SJCRH30 (cell line): Measurements from ENCODE around the gene VPS37B. TPM values are rescaled to one million over a fixed set of nuclear protein-coding genes. Genes with fewer than 3 reads are reported as not detected.

Experiments
- DNase-seq, 2 experiments: peaks; one replicate each; pipeline ENCODE4 v3.0.0-alpha.2; 2015 to 2020
- H3K27ac ChIP-seq: fragments of 250-450 bp; sonication (Bioruptor Pico); 2 replicates; pipeline ENCODE4 v1.5.1; 2020; ENCODE audit warnings: mild to moderate bottlenecking, moderate library complexity
- H3K27me3 ChIP-seq: fragments of 250-450 bp; sonication (Bioruptor Pico); 2 replicates; pipeline ENCODE4 v1.5.1; 2020; ENCODE audit warnings: mild to moderate bottlenecking, moderate library complexity
- H3K36me3 ChIP-seq: fragments of 250-450 bp; sonication (Bioruptor Pico); 2 replicates; pipeline ENCODE4 v1.5.1; 2020; ENCODE audit warnings: mild to moderate bottlenecking, moderate library complexity
- H3K4me1 ChIP-seq: fragments of 250-450 bp; sonication (Bioruptor Pico); 2 replicates; pipeline ENCODE4 v1.5.1; 2020; ENCODE audit warnings: mild to moderate bottlenecking, moderate library complexity
- H3K4me3 ChIP-seq: fragments of 250-450 bp; sonication (Bioruptor Pico); 2 replicates; pipeline ENCODE4 v1.5.1; 2020; ENCODE audit warnings: mild to moderate bottlenecking, moderate library complexity
- H3K9me3 ChIP-seq: fragments of 250-450 bp; sonication (Bioruptor Pico); replicated peaks from 2 replicates; pipeline ENCODE4 v1.5.1; 2020; ENCODE audit warnings: mild to moderate bottlenecking, moderate library complexity
- total RNA-seq: library from RNA; depleted of rRNA; stranded (reverse); fragments of >200 nt; shearing (Covaris generic); gene quantifications from 2 replicates; pipeline ENCODE4 v1.2.3, GENCODE V29; 2014

VPS37B gene
- total RNA-seq, 1 experiment from 2014 or later, result 33.2 TPM

DNA sequence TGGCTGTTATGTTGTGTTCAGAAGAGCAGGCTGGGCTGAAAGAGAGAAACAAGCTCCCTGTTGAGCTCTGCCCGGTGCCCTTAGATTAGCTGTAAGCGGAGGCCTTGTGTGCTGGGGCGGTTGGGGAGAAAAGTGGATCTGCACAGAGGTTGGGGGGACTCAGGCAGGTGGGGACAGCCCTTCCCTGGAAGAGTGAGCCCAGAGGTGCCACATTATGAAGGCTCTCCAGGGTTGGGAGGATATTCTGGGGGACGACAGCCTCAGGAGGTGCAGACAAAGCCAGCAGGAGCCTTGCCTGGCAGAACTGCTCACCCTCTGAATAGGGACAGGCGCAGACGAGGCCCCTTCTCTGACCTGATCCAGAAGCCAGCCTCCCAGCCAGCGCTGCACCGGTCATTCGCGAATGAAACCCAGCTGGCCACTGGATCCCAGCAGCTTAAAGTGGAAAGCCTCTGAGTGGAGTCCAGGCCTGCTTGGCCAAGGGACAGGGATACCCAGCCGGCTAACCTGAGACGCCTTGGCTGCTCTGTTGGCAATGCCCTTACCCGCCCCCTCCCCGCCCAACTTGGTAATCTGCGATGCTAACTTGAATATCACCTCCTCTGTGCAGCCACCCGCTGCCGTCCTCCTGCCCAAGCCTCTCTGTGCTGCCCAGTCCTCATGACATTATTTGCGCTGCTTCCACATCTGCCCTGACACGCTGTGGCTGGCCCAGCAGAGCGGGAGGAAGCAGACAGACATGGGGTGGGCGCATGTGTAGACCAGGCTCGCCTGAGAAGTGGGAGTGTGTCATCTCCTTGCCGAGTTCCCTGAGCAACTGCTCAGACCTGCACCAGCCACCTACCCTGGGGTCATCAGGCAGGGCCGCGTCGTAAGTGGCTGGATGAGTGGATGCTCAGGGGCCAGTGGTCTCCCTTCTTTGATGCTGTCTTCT lies 55.1 kb downstream of the VPS37B start:
- DNase-seq, result no peak
- no peaks in the 10 kb centered on the region for H3K9me3 ChIP-seq
- peak overlapping the region; percentile 57 for H3K27ac ChIP-seq
- H3K4me1 ChIP-seq, result peaks cover 15% of the 10 kb centered on the region
- no peaks in the 10 kb centered on the region for H3K36me3 ChIP-seq
- H3K4me3 ChIP-seq, result no peak overlapping the region
- no peaks in the 10 kb centered on the region for H3K27me3 ChIP-seq

DNA sequence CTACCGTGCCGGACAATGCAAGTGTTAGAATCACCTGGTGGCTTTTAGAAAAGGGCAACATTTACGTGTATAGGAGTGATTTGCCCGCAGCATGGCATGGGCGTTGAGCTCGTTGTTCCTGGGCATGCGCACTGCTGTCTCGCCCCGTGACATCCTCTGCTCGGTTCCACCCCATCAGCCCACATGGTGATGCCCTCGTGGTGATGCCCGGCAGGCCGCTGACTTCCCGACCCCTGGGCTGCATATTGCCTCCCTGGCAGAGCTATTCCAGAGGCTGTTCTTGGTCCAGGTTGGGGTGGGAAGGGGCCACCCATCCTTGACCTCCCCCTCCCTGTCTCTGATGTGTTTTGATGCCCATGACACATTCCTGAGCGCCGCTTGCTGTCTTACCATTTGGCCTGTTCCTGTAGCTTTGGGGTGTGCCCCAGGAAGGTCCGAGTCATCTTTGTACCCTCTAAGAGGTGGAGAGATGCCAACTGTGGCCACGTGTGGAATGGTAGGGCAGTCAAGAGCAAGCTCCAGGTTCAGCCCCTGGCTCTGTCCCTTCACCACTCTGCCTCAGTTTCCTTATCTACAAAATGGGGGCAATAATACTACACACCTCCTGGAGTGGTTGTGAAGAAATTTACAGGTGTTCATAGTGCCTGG lies 55.9 kb downstream of the VPS37B start:
- no peaks in the 10 kb centered on the region for H3K9me3 ChIP-seq
- DNase-seq, result no peak
- no peaks in the 10 kb centered on the region for H3K36me3 ChIP-seq
- peaks cover 15% of the 10 kb centered on the region for H3K4me1 ChIP-seq
- no peaks in the 10 kb centered on the region for H3K27me3 ChIP-seq
- H3K4me3 ChIP-seq, result no peak overlapping the region
- H3K27ac ChIP-seq, result no peak overlapping the region

DNA sequence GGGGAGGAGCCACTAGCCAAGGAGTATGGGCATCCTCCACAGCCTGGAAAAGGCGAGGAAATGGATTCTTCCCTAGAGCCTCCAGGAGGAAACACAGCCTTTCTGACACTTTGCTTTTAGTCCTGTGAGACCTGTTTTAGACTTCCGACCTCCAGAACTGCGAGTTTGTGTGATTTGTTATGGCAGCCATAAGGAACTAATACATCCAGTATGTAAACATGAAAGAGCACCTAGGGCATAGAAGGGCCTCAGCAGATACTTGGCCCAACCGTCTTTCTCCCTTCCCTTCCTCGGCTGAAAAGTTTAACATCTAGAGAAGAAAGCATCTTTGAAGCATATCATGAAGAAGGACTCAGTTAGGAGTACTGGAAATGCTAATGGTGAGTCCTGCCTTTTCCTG lies 57.1 kb downstream of the VPS37B start:
- no peak for DNase-seq
- Histone ChIP-seq H3K27me3 (no peaks in the 10 kb centered on the region), H3K4me3 (no peak overlapping the region), H3K9me3 (no peaks in the 10 kb centered on the region), H3K27ac (no peak overlapping the region), H3K4me1 (peaks cover 15% of the 10 kb centered on the region), H3K36me3 (no peaks in the 10 kb centered on the region)

DNA sequence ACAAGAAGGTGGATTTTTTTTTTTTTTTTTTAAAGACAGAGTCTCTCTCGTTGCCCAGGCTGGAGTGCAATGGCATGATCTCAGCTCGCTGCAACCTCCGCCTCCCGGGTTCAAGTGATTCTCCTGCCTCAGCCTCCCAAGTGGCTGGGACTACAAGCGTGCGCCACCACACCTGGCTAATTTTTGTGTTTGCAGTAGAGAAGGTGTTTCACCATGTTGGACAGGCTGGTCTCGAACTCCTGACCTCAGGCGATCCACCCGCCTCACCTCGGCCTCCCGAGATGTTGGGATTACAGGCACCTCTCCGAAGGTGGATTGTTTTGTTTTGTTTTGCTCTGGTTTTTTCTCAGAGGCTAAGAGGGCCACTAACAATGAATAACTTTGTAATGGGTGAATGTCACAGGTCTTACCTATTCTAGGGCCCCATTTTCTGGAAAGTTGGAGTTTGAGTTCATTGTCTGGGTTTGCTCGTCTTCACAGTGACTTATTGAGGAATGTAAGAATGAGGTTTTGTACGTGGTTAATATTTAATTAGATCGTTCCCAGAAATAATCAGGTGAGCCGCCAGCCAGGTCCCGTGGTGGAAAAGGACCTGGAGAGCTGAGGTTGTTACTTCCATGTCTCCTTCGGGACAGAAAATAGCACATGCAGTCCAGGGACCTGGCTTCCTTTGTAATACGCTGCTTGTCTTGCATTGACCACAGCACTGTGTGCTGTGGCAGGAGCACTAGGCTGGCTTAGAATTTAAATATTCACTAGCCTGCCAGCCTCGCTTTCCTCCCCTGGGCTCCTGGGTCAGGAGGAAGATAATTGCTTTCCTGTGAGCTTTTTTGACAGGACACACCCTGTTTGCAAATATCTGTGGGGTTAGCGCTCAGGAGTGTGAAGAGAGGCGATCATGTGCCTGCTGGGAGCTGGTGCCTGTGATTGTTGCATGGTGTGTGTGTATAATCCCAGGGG lies 58.3 kb downstream of the VPS37B start:
- no peak for DNase-seq
- no peaks in the 10 kb centered on the region for H3K27me3 ChIP-seq

DNA sequence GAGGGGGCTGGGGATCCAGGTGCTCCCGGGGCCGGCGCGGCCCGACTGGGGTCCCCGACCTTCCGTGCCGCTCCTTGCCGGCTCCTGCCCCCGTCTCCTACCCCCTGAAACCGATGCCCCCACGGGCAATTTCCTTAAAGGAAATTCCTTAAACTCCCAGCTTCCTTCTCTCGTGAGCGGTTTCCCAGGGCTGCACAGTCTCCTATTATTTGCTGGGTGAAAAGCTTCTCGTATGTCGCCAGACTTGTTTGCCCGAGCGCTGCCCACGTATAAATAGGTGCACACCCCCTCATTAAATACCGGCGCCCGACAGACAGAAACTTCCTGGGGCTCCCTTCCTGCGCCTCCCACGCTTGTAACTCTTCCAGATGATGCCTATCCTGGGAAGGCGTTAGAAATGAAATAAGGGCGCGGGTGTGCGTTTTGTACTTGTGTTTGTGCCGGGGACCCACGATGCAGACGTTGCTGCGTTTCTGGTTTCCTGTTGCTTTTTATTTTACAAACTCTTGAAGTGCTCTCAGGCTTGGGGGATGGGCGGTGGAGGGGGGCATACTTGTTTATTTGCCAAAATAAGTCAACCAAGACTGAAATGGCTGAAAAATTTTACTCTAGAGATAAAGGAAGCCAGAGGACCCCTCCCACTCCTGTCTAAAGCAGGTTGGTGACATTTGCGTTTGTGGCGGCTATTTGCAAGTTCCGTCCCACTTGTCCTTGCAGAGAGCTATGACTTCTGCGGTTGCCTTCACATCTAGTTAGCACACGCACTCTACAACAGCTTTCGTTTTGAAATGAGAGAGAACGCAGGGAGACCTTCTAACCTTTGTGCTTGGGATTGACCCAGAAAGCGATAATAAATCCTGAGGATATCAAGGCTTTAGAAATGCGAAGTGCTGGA lies 59.6 kb downstream of the VPS37B start:
- Histone ChIP-seq H3K27me3 (no peaks in the 10 kb centered on the region), H3K36me3 (no peaks in the 10 kb centered on the region), H3K4me1 (peaks cover 3% of the 10 kb centered on the region), H3K27ac (no peak overlapping the region), H3K9me3 (no peaks in the 10 kb centered on the region), H3K4me3 (peak overlapping the region; percentile 58)
- DNase-seq, result peak in 1 of 2 experiments; percentile 24

More for the DNA sequence above, 58.3 kb downstream of the VPS37B start:
- no peaks in the 10 kb centered on the region for H3K36me3 ChIP-seq
- peaks cover 15% of the 10 kb centered on the region for H3K4me1 ChIP-seq
- no peak overlapping the region for H3K27ac ChIP-seq
- H3K4me3 ChIP-seq, result no peak overlapping the region
- H3K9me3 ChIP-seq, result no peaks in the 10 kb centered on the region

DNA sequence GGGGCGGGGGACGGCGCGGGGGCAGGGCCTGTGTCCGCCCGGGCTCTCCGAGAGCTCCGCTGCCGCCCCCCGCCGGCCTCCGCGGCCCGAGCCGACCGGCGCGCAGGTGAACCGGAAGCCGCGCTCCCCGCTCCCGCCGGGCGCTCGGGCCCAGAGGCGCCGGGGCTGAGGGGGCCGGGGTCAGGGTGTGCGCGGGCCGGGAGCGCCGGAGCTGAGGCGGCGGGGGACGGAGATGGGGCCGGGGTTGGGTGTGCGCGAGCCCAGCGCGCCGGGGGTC lies 60.2 kb downstream of the VPS37B start:
- Histone ChIP-seq H3K4me3 (peak overlapping the region; percentile 58), H3K9me3 (no peaks in the 10 kb centered on the region), H3K4me1 (no peaks in the 10 kb centered on the region), H3K27me3 (no peaks in the 10 kb centered on the region), H3K27ac (no peak overlapping the region), H3K36me3 (no peaks in the 10 kb centered on the region)
- no peak for DNase-seq

DNA sequence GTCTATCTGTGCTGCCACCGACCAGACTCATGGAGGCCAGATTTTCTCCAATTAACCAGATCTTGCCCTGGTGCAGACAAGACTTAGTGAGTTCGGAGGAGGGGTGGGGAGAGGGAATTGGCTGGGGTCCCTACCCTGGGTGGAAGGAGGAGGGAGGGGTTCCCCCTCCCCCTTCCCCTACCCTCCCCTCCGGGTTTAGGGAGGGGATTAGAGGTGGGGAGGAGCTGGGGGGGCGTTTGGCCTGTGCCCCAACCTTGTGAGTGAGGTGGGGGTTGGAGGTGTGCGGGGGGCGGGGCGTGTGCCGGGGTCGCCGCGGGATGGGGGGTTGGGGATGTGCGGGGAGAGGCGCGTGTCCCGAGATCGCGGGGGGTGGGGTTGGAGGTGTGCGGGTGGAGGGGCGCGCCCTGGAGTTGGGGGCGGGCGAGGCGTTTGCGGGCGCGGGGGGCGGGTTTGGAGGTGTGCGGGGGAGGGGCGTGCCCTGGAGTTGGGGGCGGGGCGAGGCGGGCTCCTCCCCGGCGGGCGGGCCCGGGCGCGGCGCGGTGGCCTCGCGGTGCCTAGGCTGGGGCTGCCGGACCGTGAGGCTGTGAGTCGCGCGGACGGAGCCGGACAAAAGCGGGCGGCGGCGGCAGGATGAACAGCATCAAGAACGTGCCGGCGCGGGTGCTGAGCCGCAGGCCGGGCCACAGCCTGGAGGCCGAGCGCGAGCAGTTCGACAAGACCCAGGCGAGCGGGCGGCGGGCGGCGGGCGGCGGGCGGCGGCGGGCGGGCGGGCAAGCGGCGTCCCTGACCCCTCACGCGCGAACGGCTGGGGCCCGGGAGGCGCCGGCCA lies 60.8 kb downstream of the VPS37B start, which contains the start of gene HIP1R:
TSS of gene HIP1R (plus strand) at position 537 of the 829 bp plus-strand sequence. CDS start at position 631, 94 bp downstream.
- peak in 1 of 2 experiments; percentile 41 for DNase-seq

DNA sequence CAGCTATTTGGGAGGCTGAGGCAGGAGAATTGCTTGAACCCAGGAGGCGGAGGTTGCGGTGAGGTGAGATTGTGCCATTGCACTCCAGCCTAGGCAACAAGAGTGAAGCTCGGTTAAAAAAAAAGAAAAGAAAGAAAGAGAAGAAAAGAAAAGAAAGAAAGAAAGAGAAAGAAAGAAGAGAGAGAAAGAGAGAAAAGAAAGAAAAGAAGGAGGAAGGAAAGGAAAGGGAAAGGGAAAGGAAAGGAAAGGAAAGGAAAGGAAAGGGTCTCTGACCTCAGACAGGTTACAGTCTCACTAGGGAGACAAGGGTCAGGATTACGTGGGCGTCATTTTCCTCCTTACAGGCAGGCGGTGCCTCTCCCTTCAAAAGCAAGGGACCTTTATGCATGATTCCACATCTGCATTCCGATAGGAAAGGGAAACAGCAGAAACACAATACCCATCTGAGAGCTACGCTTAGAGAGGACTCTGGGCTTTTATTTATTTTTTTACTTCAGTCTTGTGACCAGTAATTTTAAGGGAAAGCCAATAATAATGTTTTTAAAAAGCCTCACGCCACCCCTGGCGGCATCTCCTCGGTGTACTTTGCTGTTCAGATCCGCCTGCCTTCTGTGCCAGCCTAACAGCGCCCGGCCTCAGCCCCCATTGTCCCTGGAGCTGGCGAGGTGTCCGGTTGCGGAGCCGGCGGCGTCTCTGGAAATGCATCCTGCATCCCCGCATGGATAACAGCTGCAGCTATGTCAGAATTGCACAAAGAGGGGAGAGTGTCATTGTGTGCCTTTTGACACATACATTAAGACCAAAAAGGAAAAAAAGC lies 61.6 kb downstream of the VPS37B start:
- Histone ChIP-seq H3K4me1 (no peaks in the 10 kb centered on the region), H3K27ac (peak overlapping the region; percentile 47)
- peak; percentile 82 to 86 for DNase-seq

More for the DNA sequence above, 60.8 kb downstream of the VPS37B start, which contains the start of gene HIP1R:
- Histone ChIP-seq H3K27me3 (no peaks in the 10 kb centered on the region), H3K4me1 (no peaks in the 10 kb centered on the region), H3K27ac (peak within 1 kb of the TSS; percentile 47), H3K9me3 (no peaks in the 10 kb centered on the region), H3K36me3 (no peaks in the 10 kb centered on the region), H3K4me3 (peak within 1 kb of the TSS; percentile 58)

DNA sequence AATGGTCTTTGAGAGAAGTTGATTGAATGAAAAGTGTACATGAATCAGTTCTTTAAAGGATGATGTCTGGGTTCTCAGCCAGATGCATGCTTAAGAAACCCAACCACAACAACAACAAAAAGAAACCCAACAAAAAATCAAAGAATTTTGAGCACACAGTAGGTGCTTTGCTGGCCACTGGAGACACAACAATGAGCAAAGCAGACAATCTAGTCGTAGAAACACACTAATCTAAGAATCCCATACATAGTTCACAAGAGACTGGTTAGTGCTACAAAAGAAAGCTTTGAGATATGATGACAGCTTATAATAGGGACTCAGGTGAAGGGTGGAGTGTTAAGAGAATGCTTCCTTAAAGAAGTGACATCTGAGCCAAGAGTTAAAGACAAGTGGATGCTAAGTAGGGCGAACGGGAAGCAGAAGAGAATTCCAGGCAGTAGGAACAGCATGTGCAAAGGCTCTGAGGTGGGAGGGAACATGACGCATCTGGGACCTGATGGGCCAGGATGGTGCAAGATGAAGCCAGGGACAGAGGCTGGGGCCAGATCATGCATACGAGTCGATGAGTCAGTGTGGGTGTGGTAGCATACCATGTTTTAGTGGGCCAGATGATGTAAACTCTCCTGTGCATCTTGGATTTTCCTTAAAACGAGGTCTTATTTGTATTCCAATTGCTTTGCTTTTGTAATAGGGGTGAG lies 65.3 kb downstream of the VPS37B start:
- Histone ChIP-seq H3K27me3 (no peaks in the 10 kb centered on the region), H3K9me3 (no peaks in the 10 kb centered on the region), H3K4me3 (no peak overlapping the region), H3K4me1 (0 out of 2 replicates have a peak, but pooled peaks cover 2% of the 10 kb centered on the region), H3K36me3 (no peaks in the 10 kb centered on the region), H3K27ac (no peak overlapping the region)
- DNase-seq, result no peak

More for the DNA sequence above, 61.6 kb downstream of the VPS37B start:
- no peaks in the 10 kb centered on the region for H3K27me3 ChIP-seq
- H3K36me3 ChIP-seq, result no peaks in the 10 kb centered on the region
- peak overlapping the region; percentile 54 for H3K4me3 ChIP-seq
- no peaks in the 10 kb centered on the region for H3K9me3 ChIP-seq

DNA sequence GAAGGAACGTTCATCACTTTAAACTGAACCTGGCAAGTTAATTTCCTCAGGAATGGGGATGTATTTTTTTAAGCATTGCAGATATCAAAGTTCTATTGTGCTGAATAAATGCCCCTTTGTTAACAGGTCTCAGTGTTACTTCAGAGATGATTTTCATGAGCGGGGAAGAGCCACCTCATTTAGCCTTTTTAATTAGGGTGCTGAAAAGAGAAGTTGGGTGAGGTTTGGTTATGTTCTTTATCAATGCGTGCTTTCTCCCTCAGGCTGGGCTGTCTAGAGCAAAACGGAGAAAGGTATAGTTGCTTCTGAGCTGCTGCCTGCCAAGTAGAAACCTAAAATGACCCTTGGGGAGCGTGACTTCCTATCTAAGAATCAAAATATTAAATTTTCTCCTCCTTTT lies 68.7 kb downstream of the VPS37B start:
- no peaks in the 10 kb centered on the region for H3K9me3 ChIP-seq
- no peaks in the 10 kb centered on the region for H3K27me3 ChIP-seq
- no peak overlapping the region for H3K4me3 ChIP-seq
- 0 out of 2 replicates have a peak, but pooled peaks cover 2% of the 10 kb centered on the region for H3K4me1 ChIP-seq
- no peak overlapping the region for H3K27ac ChIP-seq
- no peak for DNase-seq
- H3K36me3 ChIP-seq, result no peaks in the 10 kb centered on the region

DNA sequence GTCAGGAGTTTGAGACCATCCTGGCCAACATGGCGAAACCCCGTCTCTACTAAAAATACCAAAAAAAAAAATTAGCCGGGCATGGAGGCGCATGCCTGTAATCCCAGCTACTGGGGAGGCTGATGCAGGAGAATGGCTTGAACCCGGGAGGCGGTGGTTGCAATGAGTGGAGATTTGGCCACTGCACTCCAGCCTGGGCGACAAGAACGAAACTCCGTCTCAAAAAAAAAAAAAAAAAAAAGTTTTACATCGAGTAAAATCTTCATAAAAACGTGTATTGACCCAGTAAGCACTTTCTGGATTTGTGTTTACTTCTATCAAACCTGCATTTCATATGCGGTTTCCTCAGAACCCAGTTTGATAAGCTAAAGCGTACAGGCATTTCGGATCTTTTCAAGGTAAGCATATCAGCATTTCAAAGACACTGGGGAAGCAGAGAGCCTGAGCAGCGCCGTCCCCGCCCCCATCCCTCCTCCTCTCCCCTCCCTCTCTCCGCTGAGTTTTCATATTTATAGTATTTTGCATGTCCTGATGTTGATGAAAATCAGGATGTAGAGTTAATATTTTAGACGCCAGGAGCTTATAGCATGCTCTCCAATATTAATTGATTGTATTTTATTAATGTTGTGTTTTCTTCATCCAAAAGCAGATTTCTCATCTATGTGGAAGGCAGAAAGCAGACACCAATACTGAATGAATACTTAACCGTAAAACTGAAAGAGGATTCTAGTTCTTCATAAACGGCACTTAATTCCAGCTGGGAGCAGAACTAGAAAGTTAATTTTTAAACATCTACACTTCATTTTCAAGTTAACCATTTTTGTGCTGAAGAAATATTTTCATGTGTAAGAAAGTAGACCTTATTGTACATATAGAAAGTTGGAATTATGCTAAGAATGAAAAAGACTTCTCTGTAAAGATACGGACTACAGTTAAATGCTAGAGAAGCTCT lies 69.9 kb downstream of the VPS37B start:
- no peaks in the 10 kb centered on the region for H3K36me3 ChIP-seq
- H3K9me3 ChIP-seq, result no peaks in the 10 kb centered on the region
- H3K27ac ChIP-seq, result no peak overlapping the region
- H3K4me3 ChIP-seq, result peak overlapping the region; percentile 26
- no peaks in the 10 kb centered on the region for H3K27me3 ChIP-seq
- peak in 1 of 2 experiments; percentile 26 for DNase-seq
- H3K4me1 ChIP-seq, result 0 out of 2 replicates have a peak, but pooled peaks cover 2% of the 10 kb centered on the region
